Coronary artery (tissue), 2 donors: ENCODE results near the gene TRIML1.

Experiments used
- DNase-seq: peaks from one replicate; pipeline ENCODE4 v3.0.0-alpha.2; 2017; ENCODE audit warnings: low spot score
- H3K27ac ChIP-seq, 2 donors: fragments of 200-600 bp; sonication (generic); one replicate each; pipeline ENCODE4 v1.5.1; 2016 to 2019
- H3K4me3 ChIP-seq: fragments of 200-600 bp; sonication (generic); 2 replicates; pipeline ENCODE4 v1.5.1; 2016; ENCODE audit warnings: mild to moderate bottlenecking, moderate library complexity
- TF ChIP-seq, protein P1 (sequence below): fragments of 200-600 bp; sonication (generic); IDR thresholded peaks from one replicate; pipeline ENCODE4 v1.5.1; 2019; ENCODE audit warnings: antibody characterized with exemption

The TRIML1 gene

DNA sequence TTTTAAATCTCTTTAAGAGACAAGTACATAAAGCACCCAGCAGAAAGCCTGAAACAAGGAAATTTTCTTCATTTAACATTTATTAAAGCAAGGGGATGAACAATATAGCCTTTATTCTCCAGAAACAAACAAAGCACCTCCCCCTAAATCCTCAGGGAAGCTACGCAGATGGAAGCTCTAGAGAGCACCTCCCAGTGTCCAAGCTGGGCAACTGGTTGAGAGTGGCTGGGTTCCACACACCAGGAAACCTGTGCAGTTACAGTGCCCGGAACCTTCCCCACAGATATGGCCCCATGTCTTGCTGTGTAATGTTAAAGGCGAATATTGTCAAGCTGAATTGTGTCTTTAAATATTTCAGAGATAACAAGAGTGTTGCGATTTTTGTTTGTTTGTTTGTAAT is 8.9 kb upstream of the TRIML1 start:
- no peak overlapping the region for H3K27ac ChIP-seq
- no peak overlapping the region for H3K4me3 ChIP-seq
- TF ChIP-seq, protein P1, sequence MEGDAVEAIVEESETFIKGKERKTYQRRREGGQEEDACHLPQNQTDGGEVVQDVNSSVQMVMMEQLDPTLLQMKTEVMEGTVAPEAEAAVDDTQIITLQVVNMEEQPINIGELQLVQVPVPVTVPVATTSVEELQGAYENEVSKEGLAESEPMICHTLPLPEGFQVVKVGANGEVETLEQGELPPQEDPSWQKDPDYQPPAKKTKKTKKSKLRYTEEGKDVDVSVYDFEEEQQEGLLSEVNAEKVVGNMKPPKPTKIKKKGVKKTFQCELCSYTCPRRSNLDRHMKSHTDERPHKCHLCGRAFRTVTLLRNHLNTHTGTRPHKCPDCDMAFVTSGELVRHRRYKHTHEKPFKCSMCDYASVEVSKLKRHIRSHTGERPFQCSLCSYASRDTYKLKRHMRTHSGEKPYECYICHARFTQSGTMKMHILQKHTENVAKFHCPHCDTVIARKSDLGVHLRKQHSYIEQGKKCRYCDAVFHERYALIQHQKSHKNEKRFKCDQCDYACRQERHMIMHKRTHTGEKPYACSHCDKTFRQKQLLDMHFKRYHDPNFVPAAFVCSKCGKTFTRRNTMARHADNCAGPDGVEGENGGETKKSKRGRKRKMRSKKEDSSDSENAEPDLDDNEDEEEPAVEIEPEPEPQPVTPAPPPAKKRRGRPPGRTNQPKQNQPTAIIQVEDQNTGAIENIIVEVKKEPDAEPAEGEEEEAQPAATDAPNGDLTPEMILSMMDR, result no peak
- no peak for DNase-seq

DNA sequence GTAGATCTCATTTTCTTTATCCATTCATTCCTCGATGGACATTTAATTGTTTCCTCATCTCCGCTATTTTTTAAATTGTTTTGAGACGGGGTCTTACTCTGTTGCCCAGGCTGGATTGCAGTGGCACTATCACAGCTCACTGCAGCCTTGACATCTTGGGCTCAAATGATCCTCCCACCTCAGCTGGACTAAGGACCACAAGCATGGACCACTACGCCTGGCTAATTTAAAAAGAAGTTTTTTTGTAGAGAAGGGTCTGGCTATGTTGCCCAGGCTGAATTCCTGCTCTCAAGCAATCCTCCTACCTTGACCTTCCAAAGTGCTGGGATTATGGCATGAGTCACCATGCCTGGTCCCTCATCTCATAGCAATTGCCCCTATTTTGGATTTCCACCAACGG is 7.0 kb upstream of the TRIML1 start:
- TF ChIP-seq, protein P1, result no peak
- Histone ChIP-seq H3K27ac (no peak overlapping the region), H3K4me3 (no peak overlapping the region)
- DNase-seq, result no peak

DNA sequence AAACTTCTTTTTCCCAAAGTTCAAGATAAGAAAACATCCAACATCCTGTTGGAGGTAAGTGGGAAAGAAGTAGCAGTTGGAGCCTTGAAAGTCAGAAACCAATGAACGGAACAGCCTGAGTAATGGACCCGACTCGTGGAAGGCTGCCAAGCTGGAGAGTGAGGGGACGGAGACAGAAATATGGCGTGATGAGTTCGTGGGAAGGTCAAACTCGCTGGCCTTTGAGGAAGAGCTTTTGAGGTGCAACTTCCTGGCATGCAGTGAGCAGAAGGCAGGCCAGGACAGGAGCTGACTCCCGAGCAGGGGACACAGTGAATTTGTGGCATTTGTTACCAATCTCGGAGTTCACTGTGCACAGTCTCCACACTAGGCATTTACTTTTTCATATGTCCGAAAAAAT is 1.0 kb upstream of the TRIML1 start:
- H3K27ac ChIP-seq, result no peak overlapping the region
- TF ChIP-seq, protein P1, result no peak
- DNase-seq, result no peak
- no peak overlapping the region for H3K4me3 ChIP-seq

DNA sequence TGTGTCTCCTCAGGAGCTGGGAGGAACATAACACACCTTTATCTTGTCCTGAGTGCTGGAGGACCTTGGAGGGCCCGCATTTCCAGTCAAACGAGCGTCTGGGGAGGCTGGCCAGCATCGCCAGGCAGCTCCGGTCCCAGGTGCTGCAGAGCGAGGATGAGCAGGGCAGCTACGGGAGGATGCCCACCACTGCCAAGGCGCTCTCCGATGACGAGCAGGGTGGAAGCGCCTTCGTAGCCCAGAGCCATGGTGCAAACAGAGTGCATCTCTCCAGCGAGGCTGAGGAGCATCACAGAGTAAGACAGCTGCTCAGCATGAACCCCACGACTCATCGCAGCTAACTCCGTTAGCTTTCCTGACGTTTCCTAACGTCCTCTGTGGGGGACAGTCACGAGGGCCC is 430 bp downstream of the TRIML1 start:
- TF ChIP-seq, protein P1, result no peak
- no peak for DNase-seq
- no peak overlapping the region for H3K4me3 ChIP-seq
- no peak overlapping the region for H3K27ac ChIP-seq

DNA sequence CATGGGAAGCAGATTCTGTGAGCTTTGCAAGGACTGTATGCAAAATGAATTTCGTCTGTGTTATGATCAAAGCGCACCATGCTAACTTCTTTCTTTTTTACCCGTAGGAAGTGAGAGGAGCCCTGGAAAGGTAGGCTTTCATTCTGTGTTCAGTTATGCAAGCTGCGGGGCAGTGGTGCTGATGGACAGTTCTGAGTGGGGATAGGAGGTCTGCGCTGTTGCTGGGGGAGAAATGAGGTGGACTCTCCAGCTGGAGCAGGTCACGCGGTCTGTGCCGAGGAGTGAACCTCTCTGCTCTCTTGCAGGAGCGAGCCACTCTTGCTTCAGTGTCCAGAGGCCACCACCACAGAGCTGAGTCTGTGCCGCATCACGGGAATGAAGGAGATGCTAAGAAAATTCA is 4.5 kb downstream of the TRIML1 start:
- TF ChIP-seq, protein P1, result no peak
- no peak overlapping the region for H3K27ac ChIP-seq
- DNase-seq, result no peak
- H3K4me3 ChIP-seq, result no peak overlapping the region

DNA sequence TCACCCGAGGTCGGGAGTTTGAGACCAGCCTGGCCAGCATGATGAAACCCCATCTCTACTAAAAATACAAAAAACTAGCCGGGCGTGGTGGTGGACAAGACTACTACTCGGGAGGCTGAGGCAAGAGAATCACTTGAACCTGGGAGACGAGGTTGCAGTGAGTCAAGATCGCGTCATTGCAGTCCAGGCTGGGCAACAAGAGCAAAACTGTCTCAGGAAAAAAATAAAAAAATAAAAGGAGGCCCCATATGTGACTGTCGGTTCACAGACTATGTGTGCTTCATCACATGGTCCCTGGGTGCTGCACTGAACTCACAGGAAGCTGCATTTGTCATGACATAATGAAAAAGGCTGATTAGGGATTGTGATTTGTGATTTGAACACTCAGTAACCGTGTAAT is 6.4 kb downstream of the TRIML1 start:
- no peak for DNase-seq
- Histone ChIP-seq H3K4me3 (no peak overlapping the region), H3K27ac (no peak overlapping the region)
- TF ChIP-seq, protein P1, result no peak

DNA sequence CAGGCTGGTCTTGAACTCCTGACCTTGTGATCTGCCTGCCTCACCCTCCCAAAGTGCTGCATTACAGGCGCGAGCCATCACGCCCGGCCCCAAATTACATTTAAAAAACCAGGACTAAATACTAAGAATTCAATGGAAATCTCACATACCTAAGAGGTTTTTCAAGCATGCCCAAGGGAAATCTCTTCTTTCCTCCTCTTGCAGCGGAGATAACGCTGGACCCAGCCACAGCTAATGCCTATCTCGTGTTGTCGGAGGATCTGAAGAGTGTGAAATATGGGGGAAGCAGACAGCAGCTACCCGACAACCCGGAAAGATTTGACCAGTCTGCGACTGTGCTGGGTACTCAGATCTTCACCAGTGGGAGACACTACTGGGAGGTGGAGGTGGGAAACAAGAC is 7.4 kb downstream of the TRIML1 start:
- TF ChIP-seq, protein P1, result no peak
- Histone ChIP-seq H3K4me3 (no peak overlapping the region), H3K27ac (no peak overlapping the region)
- DNase-seq, result no peak
